GM18858 (cell line): Measurements from ENCODE around the gene FARS2.

Experiments
- ATAC-seq: cut with Tn5 transposase; IDR thresholded peaks from one replicate; pipeline ENCODE4 v1.9.1; 2021; ENCODE audit not compliant: unreplicated experiment

FARS2 gene

DNA sequence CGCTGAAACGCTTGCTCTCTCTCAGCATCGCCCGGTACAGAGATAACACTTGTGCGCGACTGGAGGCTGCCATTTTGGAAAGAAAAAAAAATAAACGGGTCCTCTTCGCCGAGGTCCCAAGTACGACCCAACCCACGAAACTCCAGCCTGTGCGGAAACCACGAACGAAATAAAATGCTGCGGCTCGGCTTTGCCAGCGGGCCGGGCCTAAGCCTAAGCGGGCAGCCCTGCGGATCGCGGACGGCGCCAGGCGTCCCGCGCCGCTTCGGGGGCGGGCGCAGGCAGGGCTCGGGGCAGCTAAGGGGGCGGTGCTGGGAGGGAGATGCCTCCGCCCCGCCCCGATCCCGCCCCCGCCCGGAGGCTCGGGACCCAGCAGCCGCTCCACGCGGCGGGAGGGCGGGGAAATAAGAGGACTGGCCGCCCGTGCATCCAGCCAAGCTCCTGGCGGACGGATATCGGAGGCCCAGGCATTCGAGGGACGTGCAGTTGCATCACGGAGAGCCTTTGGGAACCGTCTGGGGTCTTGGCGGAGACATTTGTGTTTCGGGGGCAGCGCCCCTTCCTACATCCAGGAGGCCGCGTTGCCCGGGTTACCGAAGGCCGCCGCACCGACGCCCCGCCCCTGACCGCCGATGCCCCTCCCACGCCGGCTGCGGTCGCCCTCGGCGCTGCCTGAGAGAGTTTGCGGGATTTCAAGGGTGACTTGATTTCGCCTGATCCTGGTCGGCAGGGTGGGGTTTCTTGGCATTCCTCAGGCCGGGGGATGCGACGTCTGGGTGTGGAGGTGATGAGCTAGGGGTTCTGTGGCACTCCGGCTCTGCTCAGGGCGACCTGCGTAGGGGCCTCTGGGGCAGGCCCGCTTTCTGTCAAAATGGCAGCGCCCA lies at the start of gene FARS2, which contains the start of gene LYRM4:
TSS of gene FARS2 (plus strand) at position 853 of the 884 bp plus-strand sequence.
TSS of gene LYRM4 (minus strand) at position 290 of the 884 bp plus-strand sequence. CDS start at position 73, 217 bp downstream.
- ATAC-seq, result peak; percentile 48

GRCh38 chr6:5213836-5214235 lies 47.5 kb upstream of the FARS2 start:
- ATAC-seq, result no peak

DNA sequence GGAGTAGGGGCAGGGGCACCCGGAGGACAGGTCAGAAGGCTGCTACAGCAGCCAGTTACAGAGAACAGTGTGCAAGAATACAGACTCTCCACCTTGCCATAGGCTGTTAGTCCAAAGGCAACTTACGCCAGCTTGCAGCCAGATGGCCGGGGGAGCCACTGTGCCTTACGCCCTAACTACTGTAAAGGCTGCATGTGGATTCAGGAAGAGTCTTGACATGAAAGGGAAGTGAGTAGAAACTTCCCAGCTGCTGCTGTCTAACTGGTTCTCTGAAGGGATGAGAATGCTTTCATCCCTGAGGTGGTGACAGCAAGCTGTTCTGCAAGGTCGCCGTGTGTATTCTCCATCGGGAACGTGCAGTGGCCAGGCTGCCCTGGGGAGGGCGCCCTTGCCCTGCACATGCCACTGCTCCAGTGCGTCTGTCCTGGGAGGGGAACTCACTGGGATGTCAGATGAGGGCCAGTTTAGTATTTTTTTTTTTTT lies 46.7 kb upstream of the FARS2 start:
- no peak for ATAC-seq

DNA sequence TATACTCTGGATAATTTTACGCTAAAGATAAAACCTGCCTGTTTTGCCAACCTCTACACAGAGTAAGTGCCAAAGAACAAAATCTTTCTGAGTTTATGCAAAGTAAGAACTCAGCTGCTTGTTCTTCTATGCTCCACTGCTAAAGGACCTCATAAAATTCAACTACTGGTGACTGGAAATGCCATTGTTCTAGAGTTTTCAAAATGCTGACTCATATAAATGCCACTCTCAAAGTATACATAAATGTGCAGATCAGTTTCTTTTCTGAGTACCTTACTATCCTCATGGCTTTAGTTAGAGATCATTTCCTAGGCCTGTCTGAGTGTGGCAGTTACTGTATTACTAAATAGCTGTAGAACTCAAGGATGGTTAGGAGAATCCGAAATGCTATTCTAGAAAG lies 46.2 kb upstream of the FARS2 start:
- ATAC-seq, result no peak

GRCh38 chr6:5215799-5216198 lies 45.5 kb upstream of the FARS2 start:
- no peak for ATAC-seq

GRCh38 chr6:5217356-5217755 lies 44.0 kb upstream of the FARS2 start:
- ATAC-seq, result no peak

- no peak for ATAC-seq
Measured at GRCh38 chr6:5219011-5219691, 42.2 kb upstream of the FARS2 start.

- ATAC-seq, result no peak
Measured at GRCh38 chr6:5220443-5220842, 40.9 kb upstream of the FARS2 start.

DNA sequence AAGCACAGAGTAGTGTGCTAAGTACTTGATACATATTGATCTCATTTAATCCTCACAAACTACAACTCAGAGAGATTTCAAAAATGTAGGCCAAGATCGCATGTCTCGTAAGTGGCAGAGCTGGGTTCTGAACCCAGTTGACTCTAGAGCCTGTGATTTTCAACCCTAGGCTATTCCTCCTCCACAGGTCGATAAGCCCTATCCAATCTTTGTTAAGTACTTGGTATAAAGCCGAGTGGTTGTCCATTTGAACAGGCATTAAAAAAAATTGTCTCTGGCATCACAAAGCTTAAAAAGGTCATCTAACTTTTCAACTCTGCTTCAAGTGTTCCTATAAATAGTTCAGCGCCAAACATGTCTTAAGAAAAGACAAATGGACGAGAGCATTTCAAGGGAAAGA lies 38.0 kb upstream of the FARS2 start:
- ATAC-seq, result no peak

GRCh38 chr6:5229356-5229755 lies 32.0 kb upstream of the FARS2 start:
- ATAC-seq, result no peak

DNA sequence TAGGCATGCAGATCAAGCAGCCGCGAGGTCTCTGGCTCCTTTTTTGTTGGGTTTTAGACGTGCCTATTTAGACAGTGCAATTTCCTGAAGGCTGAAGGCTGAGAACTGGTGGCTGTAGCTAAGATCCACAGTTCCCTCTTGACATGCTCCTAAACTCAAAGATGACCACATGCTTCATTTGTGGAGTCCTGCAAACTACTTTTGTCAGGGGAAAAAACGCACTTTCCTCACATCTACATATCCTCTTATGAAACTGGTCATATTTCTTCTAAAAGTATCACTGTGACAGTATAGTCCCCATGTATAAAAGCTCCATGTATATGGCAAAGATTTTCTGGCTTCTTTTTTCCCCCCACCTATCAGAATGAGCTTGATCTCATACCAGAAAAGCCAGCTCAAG lies 31.2 kb upstream of the FARS2 start:
- ATAC-seq, result no peak

GRCh38 chr6:5231289-5231688 lies 30.0 kb upstream of the FARS2 start:
- ATAC-seq, result no peak

DNA sequence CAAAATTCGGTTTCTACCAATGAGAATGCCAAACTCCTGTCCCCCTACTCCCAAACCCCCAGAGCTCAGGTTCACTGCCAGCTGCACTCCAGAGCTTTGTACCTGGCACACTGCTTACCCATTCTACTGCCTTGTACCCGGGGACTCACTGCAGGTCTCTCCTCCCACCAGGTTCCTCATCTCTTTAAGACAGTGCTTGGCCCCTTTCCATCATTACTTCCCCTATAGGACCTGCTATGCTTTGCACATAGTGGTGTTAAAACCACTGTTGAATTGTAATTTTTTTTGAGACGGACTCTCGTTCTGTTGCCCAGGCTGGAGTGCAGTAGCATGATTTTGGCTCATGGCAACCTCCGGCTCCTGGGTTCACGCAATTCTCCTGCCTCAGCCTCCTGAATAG lies 26.4 kb upstream of the FARS2 start:
- ATAC-seq, result no peak

GRCh38 chr6:5235830-5236229 lies 25.5 kb upstream of the FARS2 start:
- ATAC-seq, result no peak

- no peak for ATAC-seq
Measured at GRCh38 chr6:5237805-5238204, 23.5 kb upstream of the FARS2 start.

DNA sequence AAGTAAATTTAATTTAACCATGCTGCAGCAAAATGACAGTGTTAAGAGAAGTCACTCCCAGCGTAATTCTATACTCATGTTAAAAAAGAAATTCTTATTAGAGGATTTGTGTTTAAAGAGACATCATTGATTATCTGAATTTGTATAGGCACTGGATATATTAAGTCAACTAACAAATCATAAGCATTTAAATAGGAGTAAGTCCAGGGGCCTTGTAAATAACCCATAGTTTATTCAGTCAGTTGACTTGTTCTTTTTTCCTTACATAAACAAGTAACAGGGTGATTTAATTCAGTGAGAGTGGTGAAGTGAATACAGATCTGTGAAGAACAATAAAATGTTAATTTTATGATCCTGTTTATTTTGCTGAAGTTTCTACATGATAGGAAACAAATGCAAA lies 23.0 kb upstream of the FARS2 start:
- no peak for ATAC-seq

- no peak for ATAC-seq
Measured at GRCh38 chr6:5241252-5241651, 20.1 kb upstream of the FARS2 start.

- ATAC-seq, result no peak
Measured at GRCh38 chr6:5243069-5243468, 18.2 kb upstream of the FARS2 start.

- ATAC-seq, result no peak
Measured at GRCh38 chr6:5246141-5247097, 14.9 kb upstream of the FARS2 start.

GRCh38 chr6:5247201-5247600 lies 14.1 kb upstream of the FARS2 start:
- ATAC-seq, result no peak
